Prostate gland (tissue), 2 donors: Measurements from ENCODE around the gene ZNF782.

Source experiments
- POLR2A ChIP-seq: fragments of 450-650 bp; IDR thresholded peaks from one replicate; pipeline ENCODE4 v1.6.1; 2016; ENCODE audit warnings: antibody characterized with exemption, mild to moderate bottlenecking
- POLR2AphosphoS5 ChIP-seq: sonication (generic); formaldehyde crosslinking; IDR thresholded peaks from one replicate; pipeline ENCODE4 v1.6.1; 2017; ENCODE audit warnings: antibody characterized with exemption
- TF ChIP-seq, protein P1 (sequence below), 4 experiments: fragments of 200-600 bp in 2 of 4; fragments of 450-650 bp in 2 of 4; sonication (generic) in 2 of 4; IDR thresholded peaks; 1 replicate in 3 of 4; 2 replicates in 1 of 4; pipeline ENCODE4 v1.5.1; 2016 to 2019; ENCODE audit warnings: antibody characterized with exemption in 4 of 4, mild to moderate bottlenecking in 2 of 4, moderate library complexity in 2 of 4

GRCh38 chr9:96858670-96859069, 4.4 kb upstream of the ZNF782 start:
- no peak for TF ChIP-seq POLR2AphosphoS5
- TF ChIP-seq, protein P1, sequence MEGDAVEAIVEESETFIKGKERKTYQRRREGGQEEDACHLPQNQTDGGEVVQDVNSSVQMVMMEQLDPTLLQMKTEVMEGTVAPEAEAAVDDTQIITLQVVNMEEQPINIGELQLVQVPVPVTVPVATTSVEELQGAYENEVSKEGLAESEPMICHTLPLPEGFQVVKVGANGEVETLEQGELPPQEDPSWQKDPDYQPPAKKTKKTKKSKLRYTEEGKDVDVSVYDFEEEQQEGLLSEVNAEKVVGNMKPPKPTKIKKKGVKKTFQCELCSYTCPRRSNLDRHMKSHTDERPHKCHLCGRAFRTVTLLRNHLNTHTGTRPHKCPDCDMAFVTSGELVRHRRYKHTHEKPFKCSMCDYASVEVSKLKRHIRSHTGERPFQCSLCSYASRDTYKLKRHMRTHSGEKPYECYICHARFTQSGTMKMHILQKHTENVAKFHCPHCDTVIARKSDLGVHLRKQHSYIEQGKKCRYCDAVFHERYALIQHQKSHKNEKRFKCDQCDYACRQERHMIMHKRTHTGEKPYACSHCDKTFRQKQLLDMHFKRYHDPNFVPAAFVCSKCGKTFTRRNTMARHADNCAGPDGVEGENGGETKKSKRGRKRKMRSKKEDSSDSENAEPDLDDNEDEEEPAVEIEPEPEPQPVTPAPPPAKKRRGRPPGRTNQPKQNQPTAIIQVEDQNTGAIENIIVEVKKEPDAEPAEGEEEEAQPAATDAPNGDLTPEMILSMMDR (IDR thresholded peaks at IDR 0.05), result no peak
- TF ChIP-seq POLR2A, result no peak
